Measurements from ENCODE around the gene AMFR.
"Not testable (repeated sequence)": the region's sequence is repeated elsewhere in the genome, so short reads cannot be mapped to it uniquely, and the experiment has no call there.

Gene AMFR

DNA sequence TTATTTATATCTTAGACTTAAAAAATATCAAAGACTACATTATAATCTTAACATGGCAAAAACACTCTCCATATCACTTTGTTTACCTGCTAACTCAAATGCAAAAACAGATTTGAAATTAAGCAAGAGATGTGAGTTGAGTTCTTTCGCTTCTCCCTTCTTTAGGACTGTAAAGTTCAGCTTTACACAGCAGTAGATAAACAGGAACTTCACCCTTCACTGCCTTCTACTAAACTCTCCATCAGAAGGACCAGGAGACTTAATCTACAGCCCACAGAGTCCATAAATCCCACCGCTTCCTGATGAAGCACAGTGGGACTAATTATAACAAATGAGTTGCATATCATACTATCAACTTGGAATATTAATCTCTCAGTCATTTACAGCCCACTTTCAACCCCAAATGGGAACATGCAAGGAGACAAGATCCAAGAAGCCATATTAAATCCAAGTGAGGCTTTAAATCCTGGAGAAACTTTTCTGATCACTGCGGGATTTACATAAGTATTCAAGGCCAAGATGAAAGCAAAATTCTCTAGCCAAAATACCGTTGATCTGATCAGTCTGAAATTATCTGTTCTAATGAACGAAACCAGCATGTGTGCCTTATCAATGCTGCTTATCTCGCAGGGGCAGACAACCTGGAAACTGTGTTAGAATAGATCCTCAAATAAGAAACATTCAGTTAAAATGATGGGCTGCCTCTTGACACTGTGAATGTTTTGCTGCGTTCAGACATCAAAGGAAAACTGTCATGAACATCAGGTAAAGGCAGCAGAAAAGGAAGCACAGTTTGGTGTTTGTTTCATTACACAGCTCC lies 1.6 kb downstream of the AMFR start:
- DNase-seq: no peak

DNA sequence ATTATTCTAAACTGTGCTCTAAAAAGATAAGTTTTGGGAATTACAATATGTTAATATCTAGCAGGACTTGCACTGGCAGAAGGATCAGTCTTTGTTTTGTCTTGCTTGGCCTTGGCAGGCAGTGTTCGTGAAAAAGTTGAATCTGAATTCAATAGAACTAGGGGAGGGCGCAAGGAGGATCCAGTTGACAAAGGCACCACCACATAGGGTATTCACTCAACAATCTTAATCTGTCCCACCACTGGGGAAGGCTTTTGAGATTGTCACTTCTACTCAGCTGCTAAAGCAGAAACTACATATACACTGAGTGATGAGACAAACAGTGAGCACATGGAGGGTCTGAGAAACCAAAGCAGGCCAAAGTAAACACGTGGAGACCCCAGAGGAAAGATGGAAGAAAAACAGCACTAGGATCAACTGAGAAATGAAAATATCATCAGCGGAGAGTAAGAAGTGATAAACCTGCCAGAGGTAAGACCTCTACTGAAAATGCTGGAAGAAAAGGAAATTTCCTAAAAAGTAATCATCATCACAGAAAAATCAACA lies 2.4 kb downstream of the AMFR start:
- no peak for DNase-seq

DNA sequence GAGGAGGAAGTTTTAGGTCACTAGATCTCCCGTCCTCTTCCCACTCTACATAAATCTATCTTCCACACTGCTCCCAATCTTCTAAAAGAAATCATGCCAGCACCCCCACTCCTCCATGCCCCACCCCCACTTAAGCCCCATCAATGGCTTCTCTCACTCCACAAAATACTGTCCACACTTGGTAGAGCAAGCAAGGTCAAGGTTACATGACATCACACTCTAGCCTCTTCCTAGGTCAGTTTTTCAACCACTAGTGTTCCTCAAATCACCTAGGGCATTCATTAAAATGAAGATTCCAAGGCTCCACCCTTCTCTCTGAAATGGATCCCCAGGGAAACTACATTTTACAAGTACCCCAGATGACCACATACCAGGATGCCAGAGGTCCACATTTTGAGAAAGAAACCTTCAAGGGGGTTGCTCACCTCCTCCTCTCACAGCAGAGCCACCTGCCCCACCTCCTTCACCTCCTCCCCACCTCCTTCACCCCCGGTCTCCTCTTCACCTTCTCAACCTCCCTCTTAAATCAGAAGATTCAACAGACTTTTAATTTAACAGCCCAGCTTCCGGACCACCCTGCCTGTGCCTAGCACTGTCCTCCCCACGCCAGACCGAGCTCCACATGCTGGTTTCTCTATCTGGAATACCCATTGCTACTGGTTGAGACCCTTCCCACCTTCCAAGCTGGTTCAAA lies 3.2 kb downstream of the AMFR start:
- no peak for DNase-seq

DNA sequence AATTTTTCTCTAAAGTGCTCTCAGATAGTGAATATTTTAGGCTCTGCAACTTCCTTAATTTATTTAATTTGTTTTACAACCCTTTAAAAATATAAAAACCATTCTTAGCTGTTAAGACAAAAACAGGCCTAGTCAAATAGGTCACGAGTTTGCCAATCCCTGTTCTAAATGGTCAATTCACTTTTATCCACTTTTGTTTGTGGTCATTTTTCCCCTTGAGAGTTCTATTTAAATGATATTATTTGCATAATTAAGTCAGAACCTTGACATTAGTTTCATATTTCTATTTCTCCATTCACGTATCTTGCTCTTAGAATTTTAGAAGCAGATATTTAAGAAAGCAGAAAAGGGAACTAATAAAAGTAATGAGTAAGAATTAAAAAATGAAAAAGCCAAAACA lies 4.0 kb downstream of the AMFR start:
- DNase-seq: no peak

DNA sequence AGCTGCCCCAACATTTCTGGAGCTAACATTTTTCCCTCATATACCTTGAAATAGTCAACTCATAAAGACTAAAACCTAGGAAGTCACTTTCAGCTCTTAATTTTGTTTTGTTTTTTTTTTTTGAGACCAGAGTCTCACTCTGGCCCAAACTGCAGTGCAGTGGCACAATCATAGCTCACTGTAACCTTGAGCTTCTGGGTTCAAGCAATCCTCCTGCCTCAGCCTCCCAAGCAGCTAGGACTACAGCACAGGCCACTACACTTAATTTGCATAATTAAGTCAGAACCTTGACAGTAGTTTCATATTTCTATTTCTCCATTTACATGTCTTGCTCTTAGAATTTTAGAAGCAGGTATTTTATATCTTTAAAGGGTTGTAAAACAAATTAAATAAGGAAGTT lies 4.7 kb downstream of the AMFR start:
- no peak for DNase-seq

DNA sequence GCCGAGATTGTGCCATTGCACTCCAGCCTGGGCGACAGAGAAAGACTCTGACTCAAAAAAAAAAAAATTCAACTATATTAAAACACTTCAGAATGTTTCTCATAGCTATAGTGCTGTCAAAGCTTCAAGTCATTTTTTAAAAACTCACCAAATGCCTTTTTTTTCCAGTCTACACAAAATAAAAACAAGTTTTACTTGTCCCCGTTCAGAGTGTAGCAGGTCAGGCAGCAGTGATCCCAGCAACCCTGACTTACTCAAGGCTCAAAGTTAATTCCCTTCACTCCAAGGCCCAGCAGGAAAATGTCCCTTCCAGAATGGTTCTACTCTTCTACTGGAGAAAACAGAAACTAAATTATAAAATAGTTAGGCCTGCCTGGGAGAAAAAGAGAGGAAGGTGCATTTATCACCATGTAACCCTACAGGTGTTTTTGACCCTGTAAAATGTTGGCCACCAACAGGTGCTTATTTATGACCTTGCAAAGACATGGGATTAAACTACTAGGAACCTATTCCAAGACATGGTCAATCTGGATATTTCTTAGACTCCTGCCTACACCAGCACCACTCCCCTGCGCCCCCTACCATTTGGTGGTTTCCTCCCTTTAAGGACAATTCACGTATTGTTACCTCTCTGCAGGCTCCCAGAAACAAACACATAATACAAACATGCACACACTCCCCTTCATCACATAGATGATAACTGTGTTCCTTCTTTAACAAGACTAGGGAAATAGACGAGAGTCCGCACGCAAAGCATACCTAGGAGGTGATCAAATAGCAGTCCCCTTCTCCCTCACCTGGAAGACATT lies 5.4 kb downstream of the AMFR start:
- DNase-seq: no peak

DNA sequence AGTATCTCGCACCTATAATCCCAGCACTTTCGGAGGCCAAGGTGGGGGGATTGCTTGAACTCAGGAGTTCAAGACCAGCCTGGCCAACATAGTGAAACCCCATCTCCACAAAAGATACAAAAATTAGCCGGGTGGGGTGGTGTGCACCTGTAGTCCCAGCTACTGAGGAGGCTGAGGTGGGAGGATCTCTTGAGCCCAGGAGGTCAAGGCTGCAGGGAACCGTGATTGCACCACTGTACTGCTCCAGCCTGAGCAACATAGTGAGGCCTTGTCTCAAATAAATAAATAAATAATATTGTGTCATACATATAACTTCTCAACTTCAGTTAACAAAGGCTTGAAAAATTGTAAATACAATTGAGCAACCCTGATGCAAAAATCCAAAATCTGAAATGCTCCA lies 8.2 kb downstream of the AMFR start:
- no peak for DNase-seq

DNA sequence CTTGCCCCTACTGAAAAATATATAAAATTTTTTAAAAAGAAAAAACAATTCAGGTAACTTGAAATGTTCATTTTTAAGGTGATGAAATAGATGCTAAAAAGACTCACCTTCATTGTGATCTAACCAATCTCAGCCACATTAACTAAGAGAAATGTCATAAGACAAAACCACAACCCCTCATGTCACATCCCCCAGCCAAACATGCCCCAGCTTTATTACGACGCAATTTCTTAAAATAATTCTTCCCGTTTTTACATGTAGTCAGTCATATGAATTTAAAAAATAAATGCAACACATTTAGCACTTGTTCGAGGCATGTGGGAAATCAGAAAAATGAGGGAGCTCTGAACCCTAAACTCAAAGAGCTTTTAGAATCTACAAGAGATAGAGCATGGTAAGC lies 9.5 kb downstream of the AMFR start:
- DNase-seq: no peak

DNA sequence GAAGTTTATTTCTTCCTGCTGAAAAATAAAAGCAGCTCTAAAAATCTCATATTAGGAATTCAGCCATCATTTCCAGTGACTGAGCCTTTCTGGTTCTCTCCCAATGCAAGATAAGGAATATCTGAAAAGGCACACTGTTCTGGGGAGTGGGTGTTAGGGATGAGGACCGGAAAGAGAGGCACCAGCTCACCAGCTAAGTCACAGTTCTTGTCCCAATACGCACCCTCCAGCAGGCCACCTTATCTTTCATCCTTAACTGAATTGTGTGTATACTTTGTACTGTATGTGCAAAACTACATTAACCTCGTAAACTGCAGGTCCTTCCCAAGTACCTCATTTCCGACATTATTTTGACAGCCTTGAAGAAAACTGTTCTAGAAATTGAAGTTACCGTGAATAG lies 11.0 kb downstream of the AMFR start:
- DNase-seq: no peak

DNA sequence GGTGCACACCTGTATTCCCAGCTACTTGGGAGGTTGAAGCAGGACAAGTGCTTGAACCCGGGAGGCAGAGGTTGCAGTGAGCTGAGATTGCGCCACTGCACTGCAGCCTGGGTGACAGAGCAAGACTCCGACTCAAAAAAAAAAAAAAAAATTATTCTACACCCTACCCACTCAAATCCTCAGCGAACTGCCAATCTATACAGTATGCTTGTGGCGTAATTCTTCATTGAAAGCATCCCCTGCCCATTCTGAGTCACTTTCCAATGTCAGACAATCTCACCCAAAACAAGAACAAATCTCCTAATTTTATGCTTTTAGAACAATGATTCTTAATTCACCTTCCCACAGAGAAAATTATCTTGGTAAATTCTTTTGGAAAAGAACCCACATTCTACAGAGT lies 12.0 kb downstream of the AMFR start:
- no peak for DNase-seq

DNA sequence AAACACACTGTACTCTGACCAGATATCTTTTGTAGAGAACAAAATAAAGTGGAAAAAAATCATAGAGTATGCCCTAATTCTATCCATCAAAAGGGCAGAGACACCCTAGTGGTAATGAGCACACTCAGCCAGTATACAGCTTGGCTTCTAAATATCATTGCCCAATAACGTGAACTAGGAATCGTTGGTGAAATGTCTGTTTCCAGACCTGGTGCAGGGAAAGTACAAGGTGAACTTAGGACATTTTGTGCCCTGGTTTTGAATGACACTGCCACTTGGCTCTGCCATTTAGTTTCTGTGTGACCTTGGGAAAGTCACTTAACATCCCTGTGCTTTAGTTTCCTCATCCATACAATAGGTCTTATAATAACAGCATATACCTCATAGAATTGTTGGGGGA lies 13.7 kb downstream of the AMFR start:
- no peak for DNase-seq

DNA sequence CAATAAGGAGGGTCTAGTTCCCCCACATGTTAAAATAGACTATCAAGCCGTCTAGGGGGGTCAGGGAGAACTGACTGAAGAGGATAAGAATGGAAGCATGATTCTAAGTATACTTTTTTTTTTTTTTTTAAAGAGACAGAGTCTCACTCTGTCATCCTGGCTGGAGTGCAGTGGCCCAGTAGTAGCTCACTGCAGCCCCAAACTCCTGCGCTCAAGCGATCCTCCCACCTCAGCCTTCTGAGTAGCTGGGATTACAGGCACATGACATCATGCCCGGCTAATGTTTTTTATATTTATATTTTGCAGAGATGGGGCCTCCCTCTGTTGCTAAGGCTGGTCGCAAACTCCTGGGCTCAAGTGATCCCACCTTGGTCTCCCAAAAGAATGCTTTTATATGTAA lies 14.2 kb downstream of the AMFR start:
- DNase-seq: no peak

DNA sequence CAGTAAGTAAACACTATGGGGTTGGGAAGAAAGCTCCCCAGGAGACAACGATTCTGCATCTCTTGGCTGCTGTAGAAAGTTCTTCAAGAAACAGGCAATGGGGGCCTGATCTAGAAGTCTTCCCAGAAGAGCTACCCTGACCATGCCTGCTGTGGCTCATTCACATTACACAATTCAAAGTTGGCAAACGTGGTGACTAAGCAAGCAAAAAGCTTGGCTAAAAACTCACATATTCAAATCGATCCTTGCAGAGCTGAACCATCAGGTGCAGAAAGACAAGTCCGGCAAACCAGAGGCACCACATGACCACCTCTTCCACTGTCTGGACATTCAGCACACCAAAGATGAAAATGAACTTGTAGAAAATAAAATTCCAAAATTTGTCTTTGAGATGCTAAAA lies 16.1 kb downstream of the AMFR start:
- DNase-seq: no peak

DNA sequence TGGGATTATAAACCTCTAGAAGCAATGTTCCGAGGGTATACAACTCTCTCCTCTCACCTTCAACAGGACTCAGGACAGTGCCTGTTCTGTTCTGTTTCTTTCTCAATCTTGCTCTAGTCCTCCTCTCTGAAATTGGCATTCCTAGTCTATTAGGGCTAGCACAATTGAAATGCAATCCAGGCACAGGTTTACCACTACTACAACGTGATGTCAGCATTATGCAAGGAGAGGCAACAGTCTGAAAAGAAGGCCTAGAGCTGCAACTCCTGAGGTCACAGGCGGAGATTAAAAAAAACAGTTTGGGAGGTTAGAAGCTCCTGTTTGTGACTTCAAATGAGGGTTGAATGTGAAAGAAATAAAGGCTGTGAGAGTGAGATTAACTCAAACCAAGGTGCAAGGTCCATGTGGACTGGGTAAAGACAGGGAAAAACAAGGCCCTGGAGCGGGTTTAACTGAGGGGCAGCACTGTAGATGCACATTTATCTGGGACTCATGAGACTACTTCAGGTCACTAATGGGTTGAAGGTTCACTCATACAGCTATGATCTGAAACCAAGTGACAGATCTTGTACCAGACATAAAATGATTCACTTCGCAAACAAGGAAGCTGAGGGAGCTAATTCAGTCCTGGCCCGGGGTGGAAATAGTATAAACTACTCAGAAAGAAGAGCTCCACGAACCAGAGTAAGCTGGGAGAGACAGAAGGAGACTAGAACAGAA lies 16.8 kb downstream of the AMFR start:
- no peak for DNase-seq

DNA sequence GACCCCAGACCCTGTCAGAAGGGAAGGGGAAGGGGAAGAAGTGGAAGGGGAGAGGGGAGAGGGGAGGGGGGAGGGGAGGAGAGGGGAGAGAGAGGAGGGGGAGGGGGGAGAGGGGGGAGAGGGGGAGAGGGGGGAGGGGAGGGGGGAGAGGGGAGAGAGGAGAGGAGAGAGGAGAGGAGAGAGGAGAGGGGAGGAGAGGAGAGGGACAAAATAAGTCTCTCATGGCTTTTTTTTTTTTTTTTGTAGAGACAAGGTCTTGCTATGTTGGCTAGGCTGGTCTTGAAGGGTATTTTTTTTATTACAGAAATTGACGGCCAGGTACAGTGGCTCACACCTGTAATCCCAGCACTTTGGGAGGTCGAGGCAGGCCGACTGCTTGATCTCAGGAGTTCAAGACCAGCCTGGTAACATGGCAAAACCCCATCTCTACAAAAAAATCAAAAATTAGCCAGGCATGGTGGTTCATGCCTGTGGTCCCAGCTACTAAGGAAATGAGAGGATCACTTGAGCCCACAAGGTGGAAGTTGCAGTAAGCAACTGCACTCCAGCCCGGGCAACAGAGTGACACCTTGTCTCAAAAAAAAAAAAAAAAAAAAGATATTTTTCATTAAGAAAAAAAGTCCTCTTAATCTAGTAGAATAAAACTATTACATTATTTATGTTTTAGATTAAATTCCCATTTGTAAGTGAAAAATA lies 19.2 kb downstream of the AMFR start:
- DNase-seq: no peak

DNA sequence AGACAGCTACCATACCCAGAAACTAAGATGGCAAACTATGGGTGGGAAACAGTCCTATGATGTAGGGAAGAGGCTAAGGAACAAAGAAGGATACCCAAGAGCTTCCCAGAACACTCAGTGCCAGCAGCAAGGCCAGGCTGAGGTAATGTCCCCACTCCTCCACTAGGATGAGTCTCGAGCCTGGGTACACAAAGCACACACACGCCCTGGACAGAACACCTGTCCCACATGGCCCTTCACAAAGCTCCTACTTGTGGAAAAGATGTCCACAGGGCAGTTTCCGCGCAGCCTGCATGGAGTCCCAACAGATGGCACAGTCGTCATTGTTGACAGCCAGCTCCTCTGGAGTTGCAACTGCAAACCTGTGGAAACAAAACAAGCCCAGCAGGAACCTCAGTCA lies 23.9 kb downstream of the AMFR start:
- DNase-seq: no peak

DNA sequence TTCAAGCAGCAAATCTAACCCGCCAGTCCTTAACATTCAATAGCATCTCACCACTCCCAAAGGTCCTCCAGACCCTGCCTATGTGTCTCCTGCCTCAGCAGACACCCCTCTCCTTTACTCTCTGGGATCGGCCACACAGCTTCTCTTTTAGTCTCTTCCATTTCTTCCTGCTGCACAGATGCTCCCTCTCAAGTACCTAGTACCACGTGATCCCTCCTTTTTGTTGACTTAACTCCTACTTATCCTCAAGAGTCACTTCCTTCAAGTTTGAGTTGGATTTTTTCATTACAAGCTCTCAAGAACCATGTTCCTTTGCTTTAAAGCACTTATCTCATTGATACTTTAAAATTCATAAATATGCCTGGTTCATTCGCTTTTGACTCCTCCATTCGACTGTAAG lies 24.9 kb downstream of the AMFR start:
- DNase-seq: no peak

DNA sequence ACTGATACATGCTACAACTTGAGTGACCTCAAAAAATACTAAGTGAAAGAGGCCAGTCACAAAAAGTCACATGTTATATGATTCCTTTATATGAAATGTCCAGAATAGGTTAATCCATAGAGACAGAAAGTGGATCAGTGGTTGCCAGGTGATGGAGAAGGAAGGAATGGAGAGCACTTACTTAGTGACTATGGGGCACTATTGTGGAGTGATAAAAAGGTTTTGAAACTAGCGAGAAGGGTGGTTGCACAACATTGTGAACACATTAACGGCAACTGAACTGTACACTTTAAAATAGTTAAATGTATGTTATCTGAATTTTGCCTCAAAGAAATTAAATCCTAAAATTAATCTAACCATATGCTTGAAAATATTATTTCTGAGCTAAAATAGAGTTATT lies 25.9 kb downstream of the AMFR start:
- DNase-seq: no peak

DNA sequence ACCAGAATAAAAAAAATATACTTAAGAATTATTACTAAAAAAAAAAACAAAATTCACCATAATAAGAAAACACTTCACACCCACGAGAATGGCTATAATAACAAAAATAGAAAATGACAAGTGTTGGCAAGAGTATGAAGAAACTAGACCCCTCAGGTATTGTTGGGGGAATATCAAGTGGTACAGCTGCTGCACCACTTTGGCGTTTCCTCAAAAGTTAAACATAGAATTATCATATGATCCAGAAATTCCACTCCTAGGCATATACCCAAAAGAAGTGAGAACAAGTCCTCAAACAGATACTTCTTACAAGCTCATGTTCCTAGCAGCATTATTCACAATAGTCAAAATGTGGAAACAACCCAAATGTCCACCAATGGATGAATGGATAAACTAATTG lies 26.3 kb downstream of the AMFR start:
- DNase-seq: no peak

DNA sequence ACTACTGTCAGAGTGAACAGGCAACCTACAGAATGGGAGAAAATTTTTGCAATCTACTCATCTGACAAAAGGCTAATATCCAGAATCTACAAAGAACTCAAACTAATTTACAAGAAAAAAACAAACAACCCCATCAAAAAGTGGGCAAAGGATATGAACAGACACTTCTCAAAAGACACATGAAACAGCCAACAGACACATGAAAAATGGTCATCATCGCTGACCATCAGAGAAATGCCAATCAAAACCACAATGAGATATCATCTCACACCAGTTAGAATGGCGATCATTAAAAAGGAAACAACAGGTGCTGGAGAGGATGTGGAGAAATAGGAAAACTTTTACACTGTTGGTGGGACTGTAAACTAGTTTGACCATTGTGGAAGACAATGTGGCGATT lies 28.6 kb downstream of the AMFR start:
- DNase-seq: not testable (repeated sequence)

DNA sequence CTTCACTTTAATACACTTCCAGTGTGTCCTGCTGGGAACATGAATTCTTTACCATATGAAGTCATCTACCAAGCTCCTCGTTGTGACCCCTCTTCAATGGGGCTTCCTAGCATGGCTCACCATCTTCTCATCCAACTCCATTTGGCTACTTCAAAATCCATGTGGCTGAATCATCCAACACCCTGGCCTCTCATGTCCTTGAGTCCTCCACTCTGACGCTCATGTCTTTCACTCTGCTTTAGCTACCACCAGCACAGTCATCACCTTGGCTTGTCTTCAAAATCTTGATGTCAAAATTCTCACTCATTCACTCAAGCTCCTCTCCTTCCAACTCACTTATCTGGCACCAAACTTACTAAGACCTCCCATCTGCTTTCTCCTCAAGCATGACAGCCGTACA lies 35.8 kb downstream of the AMFR start:
- DNase-seq: no peak

DNA sequence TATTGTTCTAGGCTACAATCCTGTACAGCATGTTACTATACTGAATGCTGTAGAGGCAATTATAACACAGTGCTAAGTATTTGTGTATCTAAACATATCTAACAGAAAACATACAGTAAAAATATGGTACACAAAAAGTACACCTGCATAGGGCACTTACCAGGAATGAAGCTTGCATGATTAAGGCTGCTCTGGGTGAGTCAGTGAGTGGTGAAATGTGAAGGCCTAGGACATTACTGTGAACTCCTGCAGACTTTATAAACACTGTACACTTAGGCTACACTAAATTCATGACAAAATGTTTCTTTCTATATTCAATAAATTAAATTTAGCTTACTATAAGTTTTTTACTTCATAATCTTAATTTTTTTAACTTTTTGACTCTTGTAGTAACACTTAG lies 37.1 kb downstream of the AMFR start:
- DNase-seq: no peak
